Panc1 (cell line): ENCODE data around the gene ZFYVE21.

Experiments
- POLR2AphosphoS5 ChIP-seq: IDR thresholded peaks from 2 replicates; pipeline ENCODE4 v1.6.1; 2012; ENCODE audit warnings: mild to moderate bottlenecking, low read depth, low read length, moderate library complexity
- SIN3A ChIP-seq: IDR thresholded peaks from 2 replicates; pipeline ENCODE4 v1.6.1; 2012; ENCODE audit warnings: low read depth, mild to moderate bottlenecking, low read length, moderate library complexity, borderline replicate concordance; ENCODE audit not compliant: insufficient read depth
- TF ChIP-seq, protein P1 (sequence below): fragments of 450-650 bp; IDR thresholded peaks from 2 replicates; pipeline ENCODE4 v1.5.1; 2017; ENCODE audit warnings: mild to moderate bottlenecking

DNA sequence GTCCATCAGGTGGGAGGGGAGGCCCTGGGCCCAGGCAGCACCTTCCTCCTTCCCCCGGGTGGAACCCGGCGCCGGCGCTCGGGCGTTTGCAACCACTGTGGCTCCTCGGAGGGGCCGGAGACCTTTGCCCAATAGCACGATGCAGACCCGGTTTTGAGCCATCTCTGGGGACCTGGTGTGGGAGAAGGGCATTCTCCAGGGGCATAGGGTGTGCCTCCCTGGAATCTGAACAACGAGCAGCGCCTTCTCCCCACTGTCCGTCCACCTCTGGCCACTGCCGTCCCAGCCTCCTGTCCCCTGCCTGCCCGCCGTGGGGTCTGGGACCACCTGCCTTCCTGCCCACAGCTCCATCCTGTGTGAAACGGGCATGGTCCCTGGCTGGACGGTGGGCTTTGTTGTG is 12.5 kb downstream of the ZFYVE21 start:
- TF ChIP-seq, protein P1, sequence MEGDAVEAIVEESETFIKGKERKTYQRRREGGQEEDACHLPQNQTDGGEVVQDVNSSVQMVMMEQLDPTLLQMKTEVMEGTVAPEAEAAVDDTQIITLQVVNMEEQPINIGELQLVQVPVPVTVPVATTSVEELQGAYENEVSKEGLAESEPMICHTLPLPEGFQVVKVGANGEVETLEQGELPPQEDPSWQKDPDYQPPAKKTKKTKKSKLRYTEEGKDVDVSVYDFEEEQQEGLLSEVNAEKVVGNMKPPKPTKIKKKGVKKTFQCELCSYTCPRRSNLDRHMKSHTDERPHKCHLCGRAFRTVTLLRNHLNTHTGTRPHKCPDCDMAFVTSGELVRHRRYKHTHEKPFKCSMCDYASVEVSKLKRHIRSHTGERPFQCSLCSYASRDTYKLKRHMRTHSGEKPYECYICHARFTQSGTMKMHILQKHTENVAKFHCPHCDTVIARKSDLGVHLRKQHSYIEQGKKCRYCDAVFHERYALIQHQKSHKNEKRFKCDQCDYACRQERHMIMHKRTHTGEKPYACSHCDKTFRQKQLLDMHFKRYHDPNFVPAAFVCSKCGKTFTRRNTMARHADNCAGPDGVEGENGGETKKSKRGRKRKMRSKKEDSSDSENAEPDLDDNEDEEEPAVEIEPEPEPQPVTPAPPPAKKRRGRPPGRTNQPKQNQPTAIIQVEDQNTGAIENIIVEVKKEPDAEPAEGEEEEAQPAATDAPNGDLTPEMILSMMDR = no peak
- no peak for TF ChIP-seq SIN3A
- no peak for TF ChIP-seq POLR2AphosphoS5
